HEK293 (cell line): Measurements from ENCODE around the gene LGI4.

ENCODE experiments used
- CTCF ChIA-PET: fragments of 350-600 bp; formaldehyde crosslinking; extraction: SDS; loops from one replicate; lab custom pipeline; 2021; ENCODE audit warnings: antibody characterized with exemption; lab: Yijun Ruan, JAX
- POLR2A ChIA-PET: fragments of 300-600 bp; formaldehyde crosslinking; extraction: SDS; loops from one replicate; lab custom pipeline; 2020; ENCODE audit warnings: antibody characterized with exemption, inconsistent platforms; lab: Yijun Ruan, JAX
- H3K27ac ChIP-seq: fragments of 200-500 bp; sonication (Bioruptor generic); 2 replicates; pipeline ENCODE4 v1.5.1; 2014; ENCODE audit warnings: low read depth, low read length, control low read depth, inconsistent platforms; ENCODE audit errors: extremely low read depth
- H3K36me3 ChIP-seq, 2 experiments: fragments of 200-500 bp in 1 of 2; sonication (Bioruptor generic) in 1 of 2; 1 replicate in 1 of 2; 2 replicates in 1 of 2; pipeline ENCODE4 v1.5.1; 2014 to 2017; ENCODE audit warnings: inconsistent platforms in 2 of 2, low read length in 2 of 2; ENCODE audit not compliant: control insufficient read depth in 2 of 2, insufficient read depth in 1 of 2
- H3K4me1 ChIP-seq: fragments of 200-500 bp; sonication (Bioruptor generic); 2 replicates; pipeline ENCODE4 v1.5.1; 2014; ENCODE audit warnings: mild to moderate bottlenecking, low read length, inconsistent platforms; ENCODE audit not compliant: control insufficient read depth, insufficient read depth
- H3K4me3 ChIP-seq: 2 replicates; pipeline ENCODE4 v1.5.1; 2011; ENCODE audit warnings: low read depth, mild to moderate bottlenecking, control low read depth, low read length, moderate library complexity
- H3K9me3 ChIP-seq: fragments of 200-500 bp; sonication (Bioruptor generic); 2 replicates; pipeline ENCODE4 v1.5.1; 2014; ENCODE audit warnings: low read depth, low read length, inconsistent platforms; ENCODE audit not compliant: control insufficient read depth, insufficient read depth
- BCL11A ChIP-seq: fragments of 450-650 bp; formaldehyde crosslinking; IDR thresholded peaks from 2 replicates; pipeline ENCODE4 v1.5.1; 2016; ENCODE audit warnings: low read depth, missing biosample characterization, missing genetic modification characterization
- GLIS1 ChIP-seq: fragments of 450-650 bp; formaldehyde crosslinking; IDR thresholded peaks from 2 replicates; pipeline ENCODE4 v1.5.1; 2016; ENCODE audit warnings: missing biosample characterization, missing genetic modification characterization
- SCRT2 ChIP-seq: fragments of 450-650 bp; formaldehyde crosslinking; IDR thresholded peaks from 2 replicates; pipeline ENCODE4 v1.5.1; 2016; ENCODE audit warnings: missing biosample characterization, missing genetic modification characterization
- YY1 ChIP-seq: fragments of 450-650 bp; formaldehyde crosslinking; IDR thresholded peaks from 2 replicates; pipeline ENCODE4 v1.5.1; 2018; ENCODE audit warnings: missing biosample characterization, missing genetic modification characterization
- ZBTB21 ChIP-seq: fragments of 450-650 bp; formaldehyde crosslinking; IDR thresholded peaks from 2 replicates; pipeline ENCODE4 v1.5.1; 2017; ENCODE audit warnings: missing biosample characterization, missing genetic modification characterization
- ZIC2 ChIP-seq: fragments of 450-650 bp; formaldehyde crosslinking; IDR thresholded peaks from 2 replicates; pipeline ENCODE4 v1.5.1; 2016; ENCODE audit warnings: missing biosample characterization, missing genetic modification characterization
- ZNF223 ChIP-seq: fragments of 450-650 bp; formaldehyde crosslinking; IDR thresholded peaks from 2 replicates; pipeline ENCODE4 v1.5.1; 2016; ENCODE audit warnings: missing biosample characterization, missing genetic modification characterization
- ZNF274 ChIP-seq, 2 experiments: fragments of 200-500 bp in 1 of 2; fragments of 450-650 bp in 1 of 2; sonication (Bioruptor generic) in 1 of 2; formaldehyde crosslinking in 1 of 2; IDR thresholded peaks; 2 replicates each; pipeline versions ENCODE4 v1.5.1 to v1.6.1; 2014 to 2016; ENCODE audit warnings: borderline replicate concordance in 1 of 2, inconsistent platforms in 1 of 2, low read length in 1 of 2, missing biosample characterization in 1 of 2, missing genetic modification characterization in 1 of 2
- ZNF302 ChIP-seq: fragments of 450-650 bp; formaldehyde crosslinking; IDR thresholded peaks from 2 replicates; pipeline ENCODE4 v1.5.1; 2016; ENCODE audit warnings: missing biosample characterization, missing genetic modification characterization, low read depth
- ZNF341 ChIP-seq: fragments of 450-650 bp; formaldehyde crosslinking; IDR thresholded peaks from 2 replicates; pipeline ENCODE4; 2016; ENCODE audit warnings: low read depth, missing biosample characterization, missing genetic modification characterization
- ZNF354C ChIP-seq: fragments of 450-650 bp; formaldehyde crosslinking; IDR thresholded peaks from 2 replicates; pipeline ENCODE4 v1.5.1; 2016; ENCODE audit warnings: missing biosample characterization, missing genetic modification characterization, low read depth, borderline replicate concordance
- ZNF596 ChIP-seq: fragments of 450-650 bp; IDR thresholded peaks from 2 replicates; pipeline ENCODE4 v1.5.0; 2018; ENCODE audit warnings: missing biosample characterization, mild to moderate bottlenecking, missing genetic modification characterization, moderate library complexity
- ZNF670 ChIP-seq: fragments of 450-650 bp; formaldehyde crosslinking; IDR thresholded peaks from 2 replicates; pipeline ENCODE4 v1.5.1; 2016; ENCODE audit warnings: missing biosample characterization, missing genetic modification characterization, low read depth
- ZNF747 ChIP-seq: fragments of 450-650 bp; formaldehyde crosslinking; IDR thresholded peaks from 2 replicates; pipeline ENCODE4 v1.5.1; 2016; ENCODE audit warnings: missing biosample characterization, missing genetic modification characterization
- ZNF792 ChIP-seq: fragments of 450-650 bp; formaldehyde crosslinking; IDR thresholded peaks from 2 replicates; pipeline ENCODE4 v1.5.1; 2016; ENCODE audit warnings: missing biosample characterization, missing genetic modification characterization
- TF ChIP-seq, protein P1 (sequence below): fragments of 450-650 bp; formaldehyde crosslinking; IDR thresholded peaks from 2 replicates; pipeline ENCODE4 v1.5.1; 2016; ENCODE audit warnings: missing biosample characterization, missing genetic modification characterization
- TF ChIP-seq, protein P2 (sequence below): fragments of 450-650 bp; formaldehyde crosslinking; IDR thresholded peaks from 2 replicates; pipeline ENCODE4 v1.5.1; 2016; ENCODE audit warnings: missing biosample characterization, missing genetic modification characterization

LGI4 gene

DNA sequence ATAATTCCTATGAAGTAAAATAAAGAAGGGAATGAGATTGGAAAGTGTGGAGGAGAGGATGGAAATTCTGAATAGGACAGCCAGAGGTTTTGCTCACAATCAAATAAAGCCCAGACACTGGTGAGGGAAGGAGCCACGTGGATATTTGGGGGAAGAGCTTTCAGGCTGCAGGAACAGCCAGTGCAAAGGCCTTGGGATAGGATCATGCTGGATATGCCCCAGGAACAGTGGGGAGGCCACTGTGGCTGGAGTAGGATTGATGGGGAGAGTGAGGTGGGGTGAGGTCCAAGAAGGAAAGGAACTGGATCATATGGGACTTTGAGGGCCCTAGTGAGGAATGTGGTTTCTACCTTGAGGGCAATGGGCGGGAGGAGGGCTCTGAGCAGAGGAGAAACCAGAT lies 15.6 kb upstream of the LGI4 start:
- H3K36me3 ChIP-seq: no peaks in the 10 kb centered on the region; a peak in 1 of 3 replicates
- H3K27ac ChIP-seq: 0 out of 2 replicates have a peak overlapping the region, but pooled peaks have one; percentile 14
- ChIA-PET CTCF (interaction anchor here (0.6 to 1.7 kb wide), 3 partner anchors 9 to 83 kb away, joined by 4 to 8 read pairs (median 6); no protein-coding TSS in a partner anchor), POLR2A (no interaction called here)
- H3K4me3 ChIP-seq: no peak overlapping the region
- peaks cover 21% of the 10 kb centered on the region for H3K4me1 ChIP-seq
- TF ChIP-seq ZIC2 (tag by site-specific recombination) (no peak), YY1 (no peak), ZNF302 (tag by site-specific recombination) (no peak), ZNF354C (no peak), SCRT2 (tag by site-specific recombination) (no peak), ZNF747 (no peak), ZNF792 (tag by site-specific recombination) (no peak), ZNF596 (tag by site-specific recombination) (no peak), ZNF341 (tag by site-specific recombination) (peak; percentile 82), ZNF670 (tag by site-specific recombination) (no peak)
- TF ChIP-seq, protein P1, sequence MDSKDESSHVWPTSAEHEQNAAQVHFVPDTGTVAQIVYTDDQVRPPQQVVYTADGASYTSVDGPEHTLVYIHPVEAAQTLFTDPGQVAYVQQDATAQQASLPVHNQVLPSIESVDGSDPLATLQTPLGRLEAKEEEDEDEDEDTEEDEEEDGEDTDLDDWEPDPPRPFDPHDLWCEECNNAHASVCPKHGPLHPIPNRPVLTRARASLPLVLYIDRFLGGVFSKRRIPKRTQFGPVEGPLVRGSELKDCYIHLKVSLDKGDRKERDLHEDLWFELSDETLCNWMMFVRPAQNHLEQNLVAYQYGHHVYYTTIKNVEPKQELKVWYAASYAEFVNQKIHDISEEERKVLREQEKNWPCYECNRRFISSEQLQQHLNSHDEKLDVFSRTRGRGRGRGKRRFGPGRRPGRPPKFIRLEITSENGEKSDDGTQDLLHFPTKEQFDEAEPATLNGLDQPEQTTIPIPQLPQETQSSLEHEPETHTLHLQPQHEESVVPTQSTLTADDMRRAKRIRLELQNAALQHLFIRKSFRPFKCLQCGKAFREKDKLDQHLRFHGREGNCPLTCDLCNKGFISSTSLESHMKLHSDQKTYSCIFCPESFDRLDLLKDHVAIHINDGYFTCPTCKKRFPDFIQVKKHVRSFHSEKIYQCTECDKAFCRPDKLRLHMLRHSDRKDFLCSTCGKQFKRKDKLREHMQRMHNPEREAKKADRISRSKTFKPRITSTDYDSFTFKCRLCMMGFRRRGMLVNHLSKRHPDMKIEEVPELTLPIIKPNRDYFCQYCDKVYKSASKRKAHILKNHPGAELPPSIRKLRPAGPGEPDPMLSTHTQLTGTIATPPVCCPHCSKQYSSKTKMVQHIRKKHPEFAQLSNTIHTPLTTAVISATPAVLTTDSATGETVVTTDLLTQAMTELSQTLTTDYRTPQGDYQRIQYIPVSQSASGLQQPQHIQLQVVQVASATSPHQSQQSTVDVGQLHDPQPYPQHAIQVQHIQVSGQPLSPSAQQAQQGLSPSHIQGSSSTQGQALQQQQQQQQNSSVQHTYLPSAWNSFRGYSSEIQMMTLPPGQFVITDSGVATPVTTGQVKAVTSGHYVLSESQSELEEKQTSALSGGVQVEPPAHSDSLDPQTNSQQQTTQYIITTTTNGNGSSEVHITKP (tag by site-specific recombination): peak; percentile 97
- H3K9me3 ChIP-seq: no peaks in the 10 kb centered on the region

DNA sequence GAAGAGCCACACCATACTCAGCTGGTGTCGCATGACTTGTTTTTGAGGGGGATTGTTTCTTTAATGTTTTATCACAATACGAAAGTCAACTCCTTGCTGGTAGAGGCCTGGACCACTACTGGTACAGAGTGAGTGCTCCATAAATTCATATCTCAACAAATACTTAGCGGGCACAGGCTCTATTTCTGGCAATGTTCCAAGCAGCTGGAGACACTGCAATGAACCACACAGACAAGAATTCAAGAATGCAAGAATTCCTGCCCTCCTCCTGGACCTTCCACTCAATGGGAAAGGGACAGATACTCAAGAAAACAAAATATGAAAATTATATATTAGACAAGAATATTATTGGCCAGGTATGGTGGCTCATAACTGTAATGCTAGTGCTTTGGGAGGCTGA lies 14.6 kb upstream of the LGI4 start:
- Histone ChIP-seq H3K4me1 (peaks cover 18% of the 10 kb centered on the region), H3K4me3 (no peak overlapping the region), H3K36me3 (no peaks in the 10 kb centered on the region; a peak in 1 of 3 replicates), H3K9me3 (no peaks in the 10 kb centered on the region), H3K27ac (no peak overlapping the region)
- TF ChIP-seq GLIS1: no peak
- 0 out of 2 replicates have a peak, but pooled peaks have one; percentile 11 for TF ChIP-seq ZNF223
- no peak for TF ChIP-seq ZNF274 (IDR thresholded peaks at IDR 0.05; ENCODE audit: low read length)
- TF ChIP-seq ZNF274 (tag by site-specific recombination; IDR thresholded peaks at IDR 0.05; ENCODE audit: borderline replicate concordance): no peak
- TF ChIP-seq ZBTB21 (tag by site-specific recombination): 0 out of 2 replicates have a peak, but pooled peaks have one; percentile 8
- no peak for TF ChIP-seq BCL11A (tag by site-specific recombination)
- TF ChIP-seq, protein P2, sequence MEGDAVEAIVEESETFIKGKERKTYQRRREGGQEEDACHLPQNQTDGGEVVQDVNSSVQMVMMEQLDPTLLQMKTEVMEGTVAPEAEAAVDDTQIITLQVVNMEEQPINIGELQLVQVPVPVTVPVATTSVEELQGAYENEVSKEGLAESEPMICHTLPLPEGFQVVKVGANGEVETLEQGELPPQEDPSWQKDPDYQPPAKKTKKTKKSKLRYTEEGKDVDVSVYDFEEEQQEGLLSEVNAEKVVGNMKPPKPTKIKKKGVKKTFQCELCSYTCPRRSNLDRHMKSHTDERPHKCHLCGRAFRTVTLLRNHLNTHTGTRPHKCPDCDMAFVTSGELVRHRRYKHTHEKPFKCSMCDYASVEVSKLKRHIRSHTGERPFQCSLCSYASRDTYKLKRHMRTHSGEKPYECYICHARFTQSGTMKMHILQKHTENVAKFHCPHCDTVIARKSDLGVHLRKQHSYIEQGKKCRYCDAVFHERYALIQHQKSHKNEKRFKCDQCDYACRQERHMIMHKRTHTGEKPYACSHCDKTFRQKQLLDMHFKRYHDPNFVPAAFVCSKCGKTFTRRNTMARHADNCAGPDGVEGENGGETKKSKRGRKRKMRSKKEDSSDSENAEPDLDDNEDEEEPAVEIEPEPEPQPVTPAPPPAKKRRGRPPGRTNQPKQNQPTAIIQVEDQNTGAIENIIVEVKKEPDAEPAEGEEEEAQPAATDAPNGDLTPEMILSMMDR (tag by site-specific recombination): no peak
- POLR2A ChIA-PET: no interaction called here
- CTCF ChIA-PET: interaction anchor here (0.6 to 1.9 kb wide), 7 partner anchors 8 to 312 kb away, joined by 3 to 8 read pairs (median 4); no protein-coding TSS in a partner anchor
